PC-3 (cell line): ENCODE data around the gene ILRUN.

Experiments
- EZH2 ChIP-seq: fragments of 300-600 bp; sonication (generic); IDR thresholded peaks from one replicate; pipeline ENCODE4 v1.6.1; 2017; ENCODE audit warnings: antibody characterized with exemption, mild to moderate bottlenecking, low read length; ENCODE audit not compliant: unreplicated experiment
- EZH2phosphoT487 ChIP-seq: fragments of 300-600 bp; sonication (generic); IDR thresholded peaks from 2 replicates; pipeline ENCODE4 v1.6.1; 2018; ENCODE audit warnings: mild to moderate bottlenecking, antibody characterized with exemption, low read length, borderline replicate concordance
- TF ChIP-seq, protein P1 (sequence below): fragments of 300-600 bp; sonication (generic); conservative IDR thresholded peaks from 2 replicates; pipeline ENCODE4 v1.5.1; 2017; ENCODE audit warnings: antibody characterized with exemption, low read depth, mild to moderate bottlenecking, low read length

DNA sequence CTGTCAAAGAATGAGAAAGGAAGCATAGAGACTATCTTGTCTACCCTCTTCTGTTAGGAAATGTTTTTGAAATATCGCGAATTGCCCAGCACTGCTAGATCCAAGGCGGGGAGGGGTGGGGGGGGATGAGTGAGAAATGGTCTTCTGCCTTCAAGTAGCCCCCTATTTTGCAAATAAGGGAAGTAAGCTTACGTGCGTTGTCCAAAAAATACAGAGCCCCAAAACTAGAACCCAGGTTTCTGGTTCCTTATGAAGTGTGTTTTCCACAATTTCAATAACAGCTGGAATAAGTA, 923 bp upstream of the ILRUN start:
- TF ChIP-seq, protein P1, sequence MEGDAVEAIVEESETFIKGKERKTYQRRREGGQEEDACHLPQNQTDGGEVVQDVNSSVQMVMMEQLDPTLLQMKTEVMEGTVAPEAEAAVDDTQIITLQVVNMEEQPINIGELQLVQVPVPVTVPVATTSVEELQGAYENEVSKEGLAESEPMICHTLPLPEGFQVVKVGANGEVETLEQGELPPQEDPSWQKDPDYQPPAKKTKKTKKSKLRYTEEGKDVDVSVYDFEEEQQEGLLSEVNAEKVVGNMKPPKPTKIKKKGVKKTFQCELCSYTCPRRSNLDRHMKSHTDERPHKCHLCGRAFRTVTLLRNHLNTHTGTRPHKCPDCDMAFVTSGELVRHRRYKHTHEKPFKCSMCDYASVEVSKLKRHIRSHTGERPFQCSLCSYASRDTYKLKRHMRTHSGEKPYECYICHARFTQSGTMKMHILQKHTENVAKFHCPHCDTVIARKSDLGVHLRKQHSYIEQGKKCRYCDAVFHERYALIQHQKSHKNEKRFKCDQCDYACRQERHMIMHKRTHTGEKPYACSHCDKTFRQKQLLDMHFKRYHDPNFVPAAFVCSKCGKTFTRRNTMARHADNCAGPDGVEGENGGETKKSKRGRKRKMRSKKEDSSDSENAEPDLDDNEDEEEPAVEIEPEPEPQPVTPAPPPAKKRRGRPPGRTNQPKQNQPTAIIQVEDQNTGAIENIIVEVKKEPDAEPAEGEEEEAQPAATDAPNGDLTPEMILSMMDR, result no peak
- no peak for TF ChIP-seq EZH2phosphoT487
- no peak for TF ChIP-seq EZH2
